OCI-LY7 (cell line): ENCODE results near the gene MAN1A1. TPM values are rescaled to one million over a fixed set of nuclear protein-coding genes. Genes with fewer than 3 reads are reported as not detected.

Experiments used
- BruUV-seq: library from RNA; stranded (reverse); fragments of 400-500 nt; replicated peaks from 2 replicates; lab custom pipeline; 2021; lab: Mats Ljungman, UMichigan
- CTCF ChIA-PET: fragments of 300-600 bp; sonication (Branson Sonifier 250); formaldehyde crosslinking; loops from one replicate; lab custom pipeline; 2022; ENCODE audit warnings: antibody characterized with exemption; ENCODE audit not compliant: unreplicated experiment; lab: Charles Lee
- POLR2A ChIA-PET: fragments of 300-600 bp; sonication (Branson Sonifier 250); formaldehyde crosslinking; loops from one replicate; lab custom pipeline; 2022; ENCODE audit warnings: antibody characterized with exemption; lab: Charles Lee
- DNase-seq: peaks from one replicate; pipeline ENCODE4 v3.0.0-alpha.2; 2015; ENCODE audit warnings: low spot score
- H2AFZ ChIP-seq: fragments of 200-600 bp; sonication (generic), shearing (Covaris generic); 2 replicates; pipeline ENCODE4 v1.6.1; 2014; ENCODE audit warnings: mild to moderate bottlenecking, antibody characterized with exemption, low read length, moderate library complexity
- H3K27ac ChIP-seq: fragments of 200-600 bp; sonication (generic); 2 replicates; pipeline ENCODE4 v1.5.1; 2014; ENCODE audit warnings: mixed run types, low read depth, mild to moderate bottlenecking, moderate library complexity, low read length, inconsistent platforms; ENCODE audit not compliant: poor library complexity, severe bottlenecking
- H3K36me3 ChIP-seq: fragments of 200-600 bp; sonication (generic); 2 replicates; pipeline ENCODE4 v1.6.1; 2014; ENCODE audit warnings: mild to moderate bottlenecking, antibody characterized with exemption, low read length, moderate library complexity, mixed read lengths; ENCODE audit not compliant: insufficient read depth
- H3K4me1 ChIP-seq: fragments of 200-600 bp; sonication (generic); 2 replicates; pipeline ENCODE4 v1.5.1; 2014; ENCODE audit warnings: mild to moderate bottlenecking, low read length; ENCODE audit not compliant: insufficient read depth, poor library complexity, severe bottlenecking
- H3K4me2 ChIP-seq: fragments of 200-600 bp; sonication (generic); 2 replicates; pipeline ENCODE4 v1.6.1; 2014; ENCODE audit warnings: mild to moderate bottlenecking, low read length
- H3K4me3 ChIP-seq: fragments of 200-600 bp; sonication (generic); 2 replicates; pipeline ENCODE4 v1.5.1; 2014; ENCODE audit warnings: mild to moderate bottlenecking, low read depth, low read length; ENCODE audit not compliant: poor library complexity, severe bottlenecking
- H3K79me2 ChIP-seq: fragments of 200-600 bp; sonication (generic); 2 replicates; pipeline ENCODE4 v1.6.1; 2016; ENCODE audit warnings: low read depth, mild to moderate bottlenecking, low read length, moderate library complexity, mixed read lengths; ENCODE audit not compliant: insufficient read depth
- H3K9me2 ChIP-seq: fragments of 200-600 bp; sonication (generic); 2 replicates; pipeline ENCODE4 v1.6.1; 2016; ENCODE audit warnings: mild to moderate bottlenecking, low read length, mixed read lengths; ENCODE audit not compliant: insufficient read depth
- H3K9me3 ChIP-seq: fragments of 200-600 bp; sonication (generic); 2 replicates; pipeline ENCODE4 v1.6.1; 2014; ENCODE audit warnings: mild to moderate bottlenecking, mixed run types, low read length, mixed read lengths
- H4K20me1 ChIP-seq: fragments of 200-600 bp; sonication (generic); 2 replicates; pipeline ENCODE4 v1.6.1; 2014; ENCODE audit warnings: mild to moderate bottlenecking, antibody characterized with exemption, low read length, moderate library complexity, mixed read lengths; ENCODE audit not compliant: insufficient read depth
- CTCF ChIP-seq: fragments of 200-600 bp; sonication (generic); conservative IDR thresholded peaks from 2 replicates; pipeline ENCODE4 v1.5.1; 2014; ENCODE audit warnings: mild to moderate bottlenecking, antibody characterized with exemption, low read length, moderate library complexity, mixed read lengths
- EZH2phosphoT487 ChIP-seq: fragments of 200-600 bp; sonication (generic); IDR thresholded peaks from 2 replicates; pipeline ENCODE4 v1.6.1; 2018; ENCODE audit warnings: low read depth, borderline replicate concordance, mild to moderate bottlenecking, mixed run types, antibody characterized with exemption, low read length, moderate library complexity, mixed read lengths
- intact Hi-C: fragments of 100-400 bp; cut with micrococcal nuclease; formaldehyde crosslinking; loops from one replicate; pipeline ENCODE4 v1.10.0; 2022; ENCODE audit not compliant: unreplicated experiment
- total RNA-seq, 2 experiments: library from RNA; depleted of rRNA in 1 of 2; stranded (reverse); fragments of >200 nt in 1 of 2; shearing (Covaris generic) in 1 of 2; gene quantifications; 2 replicates each; pipeline ENCODE4 v1.2.3, GENCODE V29; 2014 to 2022

The MAN1A1 gene
- total RNA-seq, 2 experiments from 2014 or later, result 72.4 to 74.3 TPM

- intact Hi-C loops, result no loop called here
- H3K79me2 ChIP-seq, result peaks cover 18% of the 10 kb centered on the region
- no peak for TF ChIP-seq EZH2phosphoT487
Measured at GRCh38 chr6:119215309-119215708, 134.3 kb downstream of the MAN1A1 start.

GRCh38 chr6:119210596-119210995, 139.0 kb downstream of the MAN1A1 start:
- ChIA-PET CTCF (no interaction called here), POLR2A (interaction anchor here (0.5 to 2.5 kb wide), 3 partner anchors 10 to 858 kb away, joined by 4 to 7 read pairs (median 5); no protein-coding TSS in a partner anchor)
- peaks cover 6% of the 10 kb centered on the region; the same call in 1 of the 2 replicates for H3K79me2 ChIP-seq
- H3K4me2 ChIP-seq, result no peak overlapping the region
- H3K4me1 ChIP-seq, result no peaks in the 10 kb centered on the region
- H4K20me1 ChIP-seq, result peaks cover 8% of the 10 kb centered on the region; the same call in 1 of the 2 replicates
- H3K36me3 ChIP-seq, result peaks cover 82% of the 10 kb centered on the region
- intact Hi-C loops, result no loop called here
- no peak overlapping the region for H3K4me3 ChIP-seq
- no peaks in the 10 kb centered on the region for H3K9me2 ChIP-seq
- no peak overlapping the region for H2AFZ ChIP-seq
- no peak overlapping the region for H3K27ac ChIP-seq
- no TSS peak for BruUV-seq
- TF ChIP-seq CTCF (no peak), EZH2phosphoT487 (no peak)
- no peaks in the 10 kb centered on the region for H3K9me3 ChIP-seq
- DNase-seq, result no peak

More at GRCh38 chr6:119215309-119215708, 134.3 kb downstream of the MAN1A1 start:
- CTCF ChIA-PET, result no interaction called here
- Histone ChIP-seq H3K4me2 (no peak overlapping the region), H3K27ac (no peak overlapping the region), H3K4me3 (no peak overlapping the region), H3K9me3 (no peaks in the 10 kb centered on the region), H3K4me1 (no peaks in the 10 kb centered on the region), H3K9me2 (no peaks in the 10 kb centered on the region), H2AFZ (no peak overlapping the region), H3K36me3 (peaks cover 83% of the 10 kb centered on the region), H4K20me1 (peaks cover 8% of the 10 kb centered on the region; the same call in 1 of the 2 replicates)
- DNase-seq, result no peak
- BruUV-seq, result no TSS peak
- POLR2A ChIA-PET, result no interaction called here

DNA sequence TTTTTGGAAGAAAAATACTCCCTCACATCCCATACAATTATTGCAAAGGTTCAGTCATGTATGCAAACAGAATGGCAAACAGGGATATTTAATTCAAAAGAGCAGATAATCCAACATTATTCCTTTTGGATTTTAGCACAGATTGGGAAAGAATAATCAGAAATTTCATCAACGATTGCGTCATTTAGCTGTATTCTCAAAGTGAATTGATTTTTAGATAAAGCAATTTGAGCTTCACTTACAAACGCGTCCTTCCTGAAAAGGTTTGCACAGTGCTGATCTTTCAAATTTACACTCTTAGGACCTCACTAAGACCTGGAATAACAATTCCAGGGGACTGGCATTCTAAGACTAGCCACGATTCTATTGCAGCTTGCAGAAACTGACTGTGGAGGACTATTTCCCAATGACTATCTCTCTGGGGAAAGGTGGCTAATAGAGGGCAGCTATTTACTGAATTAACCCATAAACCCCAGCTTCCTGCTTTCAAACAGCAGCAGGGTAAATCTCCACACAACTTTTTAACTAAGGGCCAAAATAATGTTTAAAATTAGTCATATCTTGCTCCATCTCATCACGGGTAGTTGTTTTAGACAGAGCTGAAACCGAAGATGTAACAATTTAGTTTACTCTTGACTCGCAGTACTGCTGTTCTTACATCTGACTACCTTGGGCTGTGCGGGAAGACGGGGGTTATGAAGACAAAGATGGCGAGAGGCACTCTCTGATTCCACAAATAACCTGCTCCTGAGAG, 139.9 kb downstream of the MAN1A1 start:
- TF ChIP-seq EZH2phosphoT487, result no peak
- no peak for TF ChIP-seq CTCF
- no peak overlapping the region for H2AFZ ChIP-seq
- H3K9me2 ChIP-seq, result no peaks in the 10 kb centered on the region
- no peaks in the 10 kb centered on the region for H3K9me3 ChIP-seq
- intact Hi-C loops, result no loop called here
- no peak for DNase-seq
- H3K79me2 ChIP-seq, result peaks cover 10% of the 10 kb centered on the region; the same call in 1 of the 2 replicates
- H3K36me3 ChIP-seq, result peaks cover 85% of the 10 kb centered on the region
- H3K27ac ChIP-seq, result no peak overlapping the region
- H3K4me1 ChIP-seq, result no peaks in the 10 kb centered on the region
- H3K4me2 ChIP-seq, result no peak overlapping the region
- BruUV-seq, result no TSS peak
- CTCF ChIA-PET, result no interaction called here
- POLR2A ChIA-PET, result interaction anchor here (0.7 to 2.5 kb wide), 5 partner anchors 9 to 21 kb away, joined by 3 to 12 read pairs (median 3); no protein-coding TSS in a partner anchor
- peaks cover 8% of the 10 kb centered on the region; the same call in 1 of the 2 replicates for H4K20me1 ChIP-seq
- no peak overlapping the region for H3K4me3 ChIP-seq
